Measurements from ENCODE around the gene OR6C3.
"Not testable (repeated sequence)": the region's sequence is repeated elsewhere in the genome, so short reads cannot be mapped to it uniquely, and the experiment has no call there.

Gene OR6C3

GRCh38 chr12:55330446-55330845 is at the start of gene OR6C3:
TSS of gene OR6C3 (plus strand) at chr12:55330746. CDS start at chr12:55331701, 955 bp downstream.
- H3K27ac Mint-ChIP-seq: no peak within 1 kb of the TSS
- CTCF ChIA-PET: no interaction called here
- H3K4me3 Mint-ChIP-seq: no peak within 1 kb of the TSS

GRCh38 chr12:55280991-55281390 is 49.6 kb upstream of the OR6C3 start:
- no peak for DNase-seq
- CTCF ChIA-PET: no interaction called here
- Mint-ChIP-seq H3K4me1 (no peaks in the 10 kb centered on the region), H3K4me3 (no peak overlapping the region), H3K36me3 (no peaks in the 10 kb centered on the region), H3K9me3 (no peaks in the 10 kb centered on the region), H3K27ac (no peak overlapping the region), H3K27me3 (no peaks in the 10 kb centered on the region)

More at GRCh38 chr12:55330446-55330845, at the start of gene OR6C3:
- DNase-seq: no peak
- H3K4me1 Mint-ChIP-seq: no peaks in the 10 kb centered on the region
- no peaks in the 10 kb centered on the region for H3K27me3 Mint-ChIP-seq
- no peaks in the 10 kb centered on the region for H3K9me3 Mint-ChIP-seq
- no peaks in the 10 kb centered on the region for H3K36me3 Mint-ChIP-seq

GRCh38 chr12:55289999-55290398 is 40.5 kb upstream of the OR6C3 start:
- CTCF ChIA-PET: no interaction called here
- H3K4me1 Mint-ChIP-seq: no peaks in the 10 kb centered on the region

GRCh38 chr12:55296469-55296868 is 34.1 kb upstream of the OR6C3 start, which contains the start of gene OR6C6:
TSS of gene OR6C6 (minus strand) at chr12:55296569. CDS start at chr12:55295232, 1,337 bp downstream.
- H3K36me3 Mint-ChIP-seq: no peaks in the 10 kb centered on the region
- no peaks in the 10 kb centered on the region for H3K9me3 Mint-ChIP-seq
- no peaks in the 10 kb centered on the region for H3K4me1 Mint-ChIP-seq
- CTCF ChIA-PET: no interaction called here
- H3K4me3 Mint-ChIP-seq: no peak within 1 kb of the TSS
- H3K27me3 Mint-ChIP-seq: no peaks in the 10 kb centered on the region
- no peak within 1 kb of the TSS for H3K27ac Mint-ChIP-seq
- DNase-seq: no peak

More at GRCh38 chr12:55289999-55290398, 40.5 kb upstream of the OR6C3 start:
- no peaks in the 10 kb centered on the region for H3K9me3 Mint-ChIP-seq
- no peak overlapping the region for H3K27ac Mint-ChIP-seq
- H3K27me3 Mint-ChIP-seq: no peaks in the 10 kb centered on the region
- no peaks in the 10 kb centered on the region for H3K36me3 Mint-ChIP-seq
- no peak for DNase-seq
- no peak overlapping the region for H3K4me3 Mint-ChIP-seq

GRCh38 chr12:55314043-55314442 is 16.5 kb upstream of the OR6C3 start, which contains the start of gene OR6C1:
TSS of gene OR6C1 (plus strand) at chr12:55314343. CDS start at chr12:55320600, 6,257 bp downstream.
- no peak within 1 kb of the TSS for H3K4me3 Mint-ChIP-seq
- no peak for DNase-seq
- no peak within 1 kb of the TSS for H3K27ac Mint-ChIP-seq
- no peaks in the 10 kb centered on the region for H3K36me3 Mint-ChIP-seq
- no peaks in the 10 kb centered on the region for H3K4me1 Mint-ChIP-seq
- H3K9me3 Mint-ChIP-seq: no peaks in the 10 kb centered on the region
- no peaks in the 10 kb centered on the region for H3K27me3 Mint-ChIP-seq
- CTCF ChIA-PET: no interaction called here

GRCh38 chr12:55320201-55320600 is 10.3 kb upstream of the OR6C3 start:
- no peak for DNase-seq
- no peak overlapping the region for H3K4me3 Mint-ChIP-seq
- CTCF ChIA-PET: no interaction called here
- no peaks in the 10 kb centered on the region for H3K9me3 Mint-ChIP-seq
- H3K27me3 Mint-ChIP-seq: no peaks in the 10 kb centered on the region
- no peaks in the 10 kb centered on the region for H3K4me1 Mint-ChIP-seq
- H3K27ac Mint-ChIP-seq: no peak overlapping the region
- no peaks in the 10 kb centered on the region for H3K36me3 Mint-ChIP-seq

GRCh38 chr12:55325801-55326200 is 4.7 kb upstream of the OR6C3 start:
- H3K36me3 Mint-ChIP-seq, H3K27ac Mint-ChIP-seq, H3K4me1 Mint-ChIP-seq, DNase-seq, H3K27me3 Mint-ChIP-seq, CTCF ChIA-PET, H3K9me3 Mint-ChIP-seq, H3K4me3 Mint-ChIP-seq: not testable (repeated sequence)

- no peaks in the 10 kb centered on the region for H3K9me3 Mint-ChIP-seq
- no peaks in the 10 kb centered on the region for H3K36me3 Mint-ChIP-seq
- no peak overlapping the region for H3K27ac Mint-ChIP-seq
- CTCF ChIA-PET: no interaction called here
- DNase-seq: no peak
- H3K4me3 Mint-ChIP-seq: no peak overlapping the region
- H3K27me3 Mint-ChIP-seq: peaks cover 4% of the 10 kb centered on the region
- no peaks in the 10 kb centered on the region for H3K4me1 Mint-ChIP-seq
Observed at GRCh38 chr12:55336002-55336401, 5.5 kb downstream of the OR6C3 start.

- H3K27ac Mint-ChIP-seq, DNase-seq, H3K4me3 Mint-ChIP-seq, H3K27me3 Mint-ChIP-seq, H3K4me1 Mint-ChIP-seq, H3K36me3 Mint-ChIP-seq, H3K9me3 Mint-ChIP-seq, CTCF ChIA-PET: not testable (repeated sequence)
Observed at GRCh38 chr12:55355338-55355737, 24.8 kb downstream of the OR6C3 start.

- no peak for DNase-seq
- Mint-ChIP-seq H3K36me3 (no peaks in the 10 kb centered on the region), H3K27ac (no peak within 1 kb of the TSS), H3K4me1 (no peaks in the 10 kb centered on the region), H3K4me3 (no peak within 1 kb of the TSS), H3K9me3 (no peaks in the 10 kb centered on the region), H3K27me3 (no peaks in the 10 kb centered on the region)
- CTCF ChIA-PET: no interaction called here
Observed at GRCh38 chr12:55362675-55363074, 32.1 kb downstream of the OR6C3 start, which contains the start of gene OR6C75. TSS of gene OR6C75 (plus strand) at chr12:55362975. CDS start at chr12:55365111, 2,136 bp downstream.

- no peaks in the 10 kb centered on the region for H3K36me3 Mint-ChIP-seq
- H3K27ac Mint-ChIP-seq: no peak overlapping the region
- H3K9me3 Mint-ChIP-seq: no peaks in the 10 kb centered on the region
- H3K27me3 Mint-ChIP-seq: no peaks in the 10 kb centered on the region
- no peak for DNase-seq
- CTCF ChIA-PET: no interaction called here
- no peak overlapping the region for H3K4me3 Mint-ChIP-seq
- H3K4me1 Mint-ChIP-seq: no peaks in the 10 kb centered on the region
Observed at GRCh38 chr12:55365086-55365485, 34.5 kb downstream of the OR6C3 start.

- Mint-ChIP-seq H3K4me3 (no peak overlapping the region), H3K9me3 (no peaks in the 10 kb centered on the region), H3K36me3 (no peaks in the 10 kb centered on the region), H3K4me1 (no peaks in the 10 kb centered on the region), H3K27me3 (peaks cover 4% of the 10 kb centered on the region), H3K27ac (no peak overlapping the region)
- CTCF ChIA-PET: no interaction called here
- DNase-seq: no peak
Observed at GRCh38 chr12:55372521-55372920, 42.0 kb downstream of the OR6C3 start.

Measured in activated naive CD4-positive, alpha-beta T cell treated with anti-CD3 and anti-CD28 coated beads, Interleukin-2, amount 10 ng/mL, durations not matched to agents 7 days and 5 days (primary cell).